ENCODE data around the gene PI16.

PI16 gene

GRCh38 chr6:36916126-36916525, 38.4 kb upstream of the PI16 start:
- DNase-seq (ENCODE audit: low read depth in 1 of 2, low spot score in 1 of 2): no peak
- H3K27me3 ChIP-seq (ENCODE audit: insufficient read depth, poor library complexity, severe bottlenecking): no peaks in the 10 kb centered on the region
- H3K27ac ChIP-seq (replicated peaks): no peak overlapping the region
- TF ChIP-seq, protein P1, sequence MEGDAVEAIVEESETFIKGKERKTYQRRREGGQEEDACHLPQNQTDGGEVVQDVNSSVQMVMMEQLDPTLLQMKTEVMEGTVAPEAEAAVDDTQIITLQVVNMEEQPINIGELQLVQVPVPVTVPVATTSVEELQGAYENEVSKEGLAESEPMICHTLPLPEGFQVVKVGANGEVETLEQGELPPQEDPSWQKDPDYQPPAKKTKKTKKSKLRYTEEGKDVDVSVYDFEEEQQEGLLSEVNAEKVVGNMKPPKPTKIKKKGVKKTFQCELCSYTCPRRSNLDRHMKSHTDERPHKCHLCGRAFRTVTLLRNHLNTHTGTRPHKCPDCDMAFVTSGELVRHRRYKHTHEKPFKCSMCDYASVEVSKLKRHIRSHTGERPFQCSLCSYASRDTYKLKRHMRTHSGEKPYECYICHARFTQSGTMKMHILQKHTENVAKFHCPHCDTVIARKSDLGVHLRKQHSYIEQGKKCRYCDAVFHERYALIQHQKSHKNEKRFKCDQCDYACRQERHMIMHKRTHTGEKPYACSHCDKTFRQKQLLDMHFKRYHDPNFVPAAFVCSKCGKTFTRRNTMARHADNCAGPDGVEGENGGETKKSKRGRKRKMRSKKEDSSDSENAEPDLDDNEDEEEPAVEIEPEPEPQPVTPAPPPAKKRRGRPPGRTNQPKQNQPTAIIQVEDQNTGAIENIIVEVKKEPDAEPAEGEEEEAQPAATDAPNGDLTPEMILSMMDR (IDR thresholded peaks at IDR 0.05; ENCODE audit: insufficient read depth, low read length): no peak
- no peak for TF ChIP-seq SPI1 (IDR thresholded peaks at IDR 0.05; ENCODE audit: borderline replicate concordance, low read depth)
- no peak for TF ChIP-seq POLR2AphosphoS5 (IDR thresholded peaks at IDR 0.05; ENCODE audit: low read depth)
- no peak for TF ChIP-seq GABPA (IDR thresholded peaks at IDR 0.05; ENCODE audit: low read depth)
- TF ChIP-seq REST (IDR thresholded peaks at IDR 0.05; ENCODE audit: insufficient replicate concordance, low read depth): no peak
- H3K4me3 ChIP-seq (replicated peaks; ENCODE audit: insufficient read depth, low read length): no peak overlapping the region

GRCh38 chr6:36917541-36918193, 36.9 kb upstream of the PI16 start:
- Histone ChIP-seq H3K27me3 (ENCODE audit: insufficient read depth, poor library complexity, severe bottlenecking) (no peaks in the 10 kb centered on the region), H3K27ac (replicated peaks) (no peak overlapping the region), H3K4me3 (replicated peaks; ENCODE audit: insufficient read depth, low read length) (no peak overlapping the region)
- TF ChIP-seq, protein P1 (IDR thresholded peaks at IDR 0.05; ENCODE audit: insufficient read depth, low read length): no peak
- TF ChIP-seq POLR2AphosphoS5 (IDR thresholded peaks at IDR 0.05; ENCODE audit: low read depth) (no peak), REST (IDR thresholded peaks at IDR 0.05; ENCODE audit: insufficient replicate concordance, low read depth) (no peak), SPI1 (IDR thresholded peaks at IDR 0.05; ENCODE audit: borderline replicate concordance, low read depth) (no peak), GABPA (IDR thresholded peaks at IDR 0.05; ENCODE audit: low read depth) (no peak)
- no peak for DNase-seq (ENCODE audit: low read depth in 1 of 2, low spot score in 1 of 2)

- H3K4me3 ChIP-seq (replicated peaks; ENCODE audit: insufficient read depth, low read length): no peak overlapping the region
- no peak overlapping the region for H3K27ac ChIP-seq (replicated peaks)
- no peak for DNase-seq (ENCODE audit: low read depth in 1 of 2, low spot score in 1 of 2)
- TF ChIP-seq, protein P1 (IDR thresholded peaks at IDR 0.05; ENCODE audit: insufficient read depth, low read length): no peak
- TF ChIP-seq REST (IDR thresholded peaks at IDR 0.05; ENCODE audit: insufficient replicate concordance, low read depth): no peak
- no peak for TF ChIP-seq POLR2AphosphoS5 (IDR thresholded peaks at IDR 0.05; ENCODE audit: low read depth)
- no peak for TF ChIP-seq GABPA (IDR thresholded peaks at IDR 0.05; ENCODE audit: low read depth)
- no peak for TF ChIP-seq SPI1 (IDR thresholded peaks at IDR 0.05; ENCODE audit: borderline replicate concordance, low read depth)
- no peaks in the 10 kb centered on the region for H3K27me3 ChIP-seq (ENCODE audit: insufficient read depth, poor library complexity, severe bottlenecking)
These were observed 34.5 kb upstream of the PI16 start for GRCh38 chr6:36920049-36920448.
